A549 (cell line): ENCODE measurements around the gene GATB.

Source experiments
- CBX8 ChIP-seq: fragments of 200-600 bp; sonication (generic); IDR thresholded peaks from 2 replicates; pipeline ENCODE4 v1.6.1; 2016
- KDM1A ChIP-seq: fragments of 200-600 bp; sonication (generic); IDR thresholded peaks from 2 replicates; pipeline ENCODE4 v1.6.1; 2016; ENCODE audit warnings: low read depth, mild to moderate bottlenecking
- POLR2A ChIP-seq: IDR thresholded peaks from 2 replicates; pipeline ENCODE4 v1.6.1; 2012; ENCODE audit warnings: mild to moderate bottlenecking, low read length
- TP53 ChIP-seq: fragments of 250-450 bp; sonication (Bioruptor Pico); IDR thresholded peaks from 2 replicates; pipeline ENCODE4 v1.5.0; 2021; ENCODE audit warnings: mild to moderate bottlenecking, moderate library complexity
- ZC3H11A ChIP-seq: fragments of 450-650 bp; IDR thresholded peaks from 2 replicates; pipeline ENCODE4 v1.6.1; 2014; ENCODE audit warnings: antibody characterized with exemption, mild to moderate bottlenecking
- TF ChIP-seq, protein P1 (sequence below): fragments of >200 bp; sonication (Bioruptor Twin); formaldehyde crosslinking; IDR thresholded peaks from 3 replicates; pipeline ENCODE4 v1.5.1; 2016
- TF ChIP-seq, protein P2 (sequence below): fragments of 200-600 bp; sonication (generic); IDR thresholded peaks from 2 replicates; pipeline ENCODE4 v1.6.1; 2016; ENCODE audit warnings: antibody characterized with exemption, mild to moderate bottlenecking, moderate library complexity

DNA sequence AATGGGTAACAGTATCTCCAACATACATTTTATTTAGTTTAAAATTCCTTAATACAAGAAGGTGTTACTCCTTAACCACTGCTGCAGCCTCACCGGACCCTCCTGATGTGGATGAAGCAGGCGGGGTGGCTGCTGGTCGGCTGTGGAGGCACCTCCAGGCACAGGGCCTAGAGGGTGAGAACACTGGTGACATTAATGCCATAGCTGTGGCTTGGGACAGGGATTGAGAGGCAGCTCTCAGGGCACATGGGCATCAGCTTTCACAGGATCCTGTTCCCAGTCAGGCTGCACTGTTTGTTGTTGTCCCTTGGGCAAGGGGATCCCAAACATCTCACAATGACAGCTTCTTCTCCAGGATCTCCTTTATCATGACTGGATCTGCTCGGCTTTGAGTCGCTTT, 90.0 kb downstream of the GATB start:
- TF ChIP-seq, protein P1, sequence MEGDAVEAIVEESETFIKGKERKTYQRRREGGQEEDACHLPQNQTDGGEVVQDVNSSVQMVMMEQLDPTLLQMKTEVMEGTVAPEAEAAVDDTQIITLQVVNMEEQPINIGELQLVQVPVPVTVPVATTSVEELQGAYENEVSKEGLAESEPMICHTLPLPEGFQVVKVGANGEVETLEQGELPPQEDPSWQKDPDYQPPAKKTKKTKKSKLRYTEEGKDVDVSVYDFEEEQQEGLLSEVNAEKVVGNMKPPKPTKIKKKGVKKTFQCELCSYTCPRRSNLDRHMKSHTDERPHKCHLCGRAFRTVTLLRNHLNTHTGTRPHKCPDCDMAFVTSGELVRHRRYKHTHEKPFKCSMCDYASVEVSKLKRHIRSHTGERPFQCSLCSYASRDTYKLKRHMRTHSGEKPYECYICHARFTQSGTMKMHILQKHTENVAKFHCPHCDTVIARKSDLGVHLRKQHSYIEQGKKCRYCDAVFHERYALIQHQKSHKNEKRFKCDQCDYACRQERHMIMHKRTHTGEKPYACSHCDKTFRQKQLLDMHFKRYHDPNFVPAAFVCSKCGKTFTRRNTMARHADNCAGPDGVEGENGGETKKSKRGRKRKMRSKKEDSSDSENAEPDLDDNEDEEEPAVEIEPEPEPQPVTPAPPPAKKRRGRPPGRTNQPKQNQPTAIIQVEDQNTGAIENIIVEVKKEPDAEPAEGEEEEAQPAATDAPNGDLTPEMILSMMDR: no peak
- TF ChIP-seq, protein P2, sequence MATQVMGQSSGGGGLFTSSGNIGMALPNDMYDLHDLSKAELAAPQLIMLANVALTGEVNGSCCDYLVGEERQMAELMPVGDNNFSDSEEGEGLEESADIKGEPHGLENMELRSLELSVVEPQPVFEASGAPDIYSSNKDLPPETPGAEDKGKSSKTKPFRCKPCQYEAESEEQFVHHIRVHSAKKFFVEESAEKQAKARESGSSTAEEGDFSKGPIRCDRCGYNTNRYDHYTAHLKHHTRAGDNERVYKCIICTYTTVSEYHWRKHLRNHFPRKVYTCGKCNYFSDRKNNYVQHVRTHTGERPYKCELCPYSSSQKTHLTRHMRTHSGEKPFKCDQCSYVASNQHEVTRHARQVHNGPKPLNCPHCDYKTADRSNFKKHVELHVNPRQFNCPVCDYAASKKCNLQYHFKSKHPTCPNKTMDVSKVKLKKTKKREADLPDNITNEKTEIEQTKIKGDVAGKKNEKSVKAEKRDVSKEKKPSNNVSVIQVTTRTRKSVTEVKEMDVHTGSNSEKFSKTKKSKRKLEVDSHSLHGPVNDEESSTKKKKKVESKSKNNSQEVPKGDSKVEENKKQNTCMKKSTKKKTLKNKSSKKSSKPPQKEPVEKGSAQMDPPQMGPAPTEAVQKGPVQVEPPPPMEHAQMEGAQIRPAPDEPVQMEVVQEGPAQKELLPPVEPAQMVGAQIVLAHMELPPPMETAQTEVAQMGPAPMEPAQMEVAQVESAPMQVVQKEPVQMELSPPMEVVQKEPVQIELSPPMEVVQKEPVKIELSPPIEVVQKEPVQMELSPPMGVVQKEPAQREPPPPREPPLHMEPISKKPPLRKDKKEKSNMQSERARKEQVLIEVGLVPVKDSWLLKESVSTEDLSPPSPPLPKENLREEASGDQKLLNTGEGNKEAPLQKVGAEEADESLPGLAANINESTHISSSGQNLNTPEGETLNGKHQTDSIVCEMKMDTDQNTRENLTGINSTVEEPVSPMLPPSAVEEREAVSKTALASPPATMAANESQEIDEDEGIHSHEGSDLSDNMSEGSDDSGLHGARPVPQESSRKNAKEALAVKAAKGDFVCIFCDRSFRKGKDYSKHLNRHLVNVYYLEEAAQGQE: no peak
- TF ChIP-seq KDM1A (no peak), ZC3H11A (no peak), POLR2A (no peak), CBX8 (no peak), TP53 (no peak)
